HepG2 (cell line): ENCODE measurements around the gene BPIFB6.

Source experiments
- ARNT ChIP-seq: fragments of 450-650 bp; IDR thresholded peaks from 2 replicates; pipeline ENCODE4 v1.6.1; 2017
- CTCF ChIP-seq: sonication (generic); formaldehyde crosslinking; IDR thresholded peaks from 2 replicates; pipeline ENCODE4 v1.5.0; 2020; ENCODE audit warnings: mild to moderate bottlenecking, missing genetic modification reagents, moderate library complexity
- EP300 ChIP-seq, 3 experiments: sonication (generic) in 1 of 3; formaldehyde crosslinking in 1 of 3; IDR thresholded peaks; 2 replicates each; pipeline versions ENCODE4 v1.5.1 to v1.6.1; 2011 to 2020; ENCODE audit warnings: low read depth in 2 of 3, low read length in 2 of 3, borderline replicate concordance in 1 of 3, improper control_type of control experiment in 1 of 3, mild to moderate bottlenecking in 1 of 3, missing genetic modification reagents in 1 of 3, moderate library complexity in 1 of 3
- FOXK1 ChIP-seq: sonication (generic); formaldehyde crosslinking; IDR thresholded peaks from 2 replicates; pipeline ENCODE4 v1.4.0; 2020; ENCODE audit warnings: low read depth, missing genetic modification reagents, borderline replicate concordance
- HHEX ChIP-seq: IDR thresholded peaks from 2 replicates; pipeline ENCODE4 v1.6.1; 2016; ENCODE audit warnings: control low read depth
- NR2F1 ChIP-seq, 2 experiments: fragments of 450-650 bp in 1 of 2; formaldehyde crosslinking in 1 of 2; IDR thresholded peaks; 2 replicates each; pipeline versions ENCODE4 v1.5.0 to v1.6.1; 2016 to 2020; ENCODE audit warnings: mild to moderate bottlenecking in 1 of 2, missing compliant biosample characterization in 1 of 2, missing genetic modification reagents in 1 of 2, moderate library complexity in 1 of 2
- POLR2A ChIP-seq, 2 experiments: IDR thresholded peaks; 2 replicates each; pipeline ENCODE4 v1.6.1; 2011; ENCODE audit warnings: low read depth in 2 of 2, low read length in 2 of 2, mild to moderate bottlenecking in 1 of 2, moderate library complexity in 1 of 2; ENCODE audit not compliant: insufficient read depth in 1 of 2
- ZBTB7A ChIP-seq: sonication (generic); formaldehyde crosslinking; IDR thresholded peaks from 2 replicates; pipeline ENCODE4 v1.8.0; 2022; ENCODE audit warnings: mild to moderate bottlenecking, missing genetic modification reagents
- ZNF3 ChIP-seq: IDR thresholded peaks from 2 replicates; pipeline ENCODE4 v1.7.0; 2017; ENCODE audit warnings: inconsistent platforms
- ZNF570 ChIP-seq: sonication (generic); formaldehyde crosslinking; IDR thresholded peaks from 2 replicates; pipeline ENCODE4 v1.4.0; 2020; ENCODE audit warnings: mild to moderate bottlenecking, missing genetic modification reagents, borderline replicate concordance
- ZZZ3 ChIP-seq: sonication (generic); formaldehyde crosslinking; IDR thresholded peaks from 2 replicates; pipeline ENCODE4 v1.4.0; 2020; ENCODE audit warnings: missing genetic modification reagents, mild to moderate bottlenecking, borderline replicate concordance
- TF ChIP-seq, protein P1 (sequence below), 2 experiments: IDR thresholded peaks; 2 replicates each; pipeline ENCODE4 v1.6.1; 2011 to 2012; ENCODE audit warnings: low read length in 2 of 2, borderline replicate concordance in 1 of 2, low read depth in 1 of 2, mild to moderate bottlenecking in 1 of 2, moderate library complexity in 1 of 2

GRCh38 chr20:33092361-33092760 lies 60.9 kb downstream of the BPIFB6 start:
- TF ChIP-seq ZZZ3 (no peak), ZNF3 (CRISPR knock-in tag) (no peak), ARNT (no peak), EP300 (IDR thresholded peaks at IDR 0.05; ENCODE audit: low read depth in 2 of 2, low read length in 2 of 2) (no peak), EP300 (CRISPR knock-in tag; IDR thresholded peaks at IDR 0.05; ENCODE audit: borderline replicate concordance) (no peak), CTCF (no peak), NR2F1 (CRISPR knock-in tag; IDR thresholded peaks at IDR 0.05) (no peak), POLR2A (IDR thresholded peaks at IDR 0.05; ENCODE audit: insufficient read depth in 1 of 2, low read depth in 2 of 2, low read length in 2 of 2) (no peak), HHEX (CRISPR knock-in tag) (no peak), FOXK1 (CRISPR knock-in tag) (no peak), ZNF570 (CRISPR knock-in tag) (no peak), ZBTB7A (CRISPR knock-in tag) (no peak)
- TF ChIP-seq, protein P1, sequence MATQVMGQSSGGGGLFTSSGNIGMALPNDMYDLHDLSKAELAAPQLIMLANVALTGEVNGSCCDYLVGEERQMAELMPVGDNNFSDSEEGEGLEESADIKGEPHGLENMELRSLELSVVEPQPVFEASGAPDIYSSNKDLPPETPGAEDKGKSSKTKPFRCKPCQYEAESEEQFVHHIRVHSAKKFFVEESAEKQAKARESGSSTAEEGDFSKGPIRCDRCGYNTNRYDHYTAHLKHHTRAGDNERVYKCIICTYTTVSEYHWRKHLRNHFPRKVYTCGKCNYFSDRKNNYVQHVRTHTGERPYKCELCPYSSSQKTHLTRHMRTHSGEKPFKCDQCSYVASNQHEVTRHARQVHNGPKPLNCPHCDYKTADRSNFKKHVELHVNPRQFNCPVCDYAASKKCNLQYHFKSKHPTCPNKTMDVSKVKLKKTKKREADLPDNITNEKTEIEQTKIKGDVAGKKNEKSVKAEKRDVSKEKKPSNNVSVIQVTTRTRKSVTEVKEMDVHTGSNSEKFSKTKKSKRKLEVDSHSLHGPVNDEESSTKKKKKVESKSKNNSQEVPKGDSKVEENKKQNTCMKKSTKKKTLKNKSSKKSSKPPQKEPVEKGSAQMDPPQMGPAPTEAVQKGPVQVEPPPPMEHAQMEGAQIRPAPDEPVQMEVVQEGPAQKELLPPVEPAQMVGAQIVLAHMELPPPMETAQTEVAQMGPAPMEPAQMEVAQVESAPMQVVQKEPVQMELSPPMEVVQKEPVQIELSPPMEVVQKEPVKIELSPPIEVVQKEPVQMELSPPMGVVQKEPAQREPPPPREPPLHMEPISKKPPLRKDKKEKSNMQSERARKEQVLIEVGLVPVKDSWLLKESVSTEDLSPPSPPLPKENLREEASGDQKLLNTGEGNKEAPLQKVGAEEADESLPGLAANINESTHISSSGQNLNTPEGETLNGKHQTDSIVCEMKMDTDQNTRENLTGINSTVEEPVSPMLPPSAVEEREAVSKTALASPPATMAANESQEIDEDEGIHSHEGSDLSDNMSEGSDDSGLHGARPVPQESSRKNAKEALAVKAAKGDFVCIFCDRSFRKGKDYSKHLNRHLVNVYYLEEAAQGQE (IDR thresholded peaks at IDR 0.05; ENCODE audit: borderline replicate concordance in 1 of 2, low read depth in 1 of 2, low read length in 2 of 2), result no peak
